ENCODE measurements around the gene AP2M1. TPM values are rescaled to one million over a fixed set of nuclear protein-coding genes. Genes with fewer than 3 reads are reported as not detected.

AP2M1 gene
- total RNA-seq, 1 donor = 427 TPM

DNA sequence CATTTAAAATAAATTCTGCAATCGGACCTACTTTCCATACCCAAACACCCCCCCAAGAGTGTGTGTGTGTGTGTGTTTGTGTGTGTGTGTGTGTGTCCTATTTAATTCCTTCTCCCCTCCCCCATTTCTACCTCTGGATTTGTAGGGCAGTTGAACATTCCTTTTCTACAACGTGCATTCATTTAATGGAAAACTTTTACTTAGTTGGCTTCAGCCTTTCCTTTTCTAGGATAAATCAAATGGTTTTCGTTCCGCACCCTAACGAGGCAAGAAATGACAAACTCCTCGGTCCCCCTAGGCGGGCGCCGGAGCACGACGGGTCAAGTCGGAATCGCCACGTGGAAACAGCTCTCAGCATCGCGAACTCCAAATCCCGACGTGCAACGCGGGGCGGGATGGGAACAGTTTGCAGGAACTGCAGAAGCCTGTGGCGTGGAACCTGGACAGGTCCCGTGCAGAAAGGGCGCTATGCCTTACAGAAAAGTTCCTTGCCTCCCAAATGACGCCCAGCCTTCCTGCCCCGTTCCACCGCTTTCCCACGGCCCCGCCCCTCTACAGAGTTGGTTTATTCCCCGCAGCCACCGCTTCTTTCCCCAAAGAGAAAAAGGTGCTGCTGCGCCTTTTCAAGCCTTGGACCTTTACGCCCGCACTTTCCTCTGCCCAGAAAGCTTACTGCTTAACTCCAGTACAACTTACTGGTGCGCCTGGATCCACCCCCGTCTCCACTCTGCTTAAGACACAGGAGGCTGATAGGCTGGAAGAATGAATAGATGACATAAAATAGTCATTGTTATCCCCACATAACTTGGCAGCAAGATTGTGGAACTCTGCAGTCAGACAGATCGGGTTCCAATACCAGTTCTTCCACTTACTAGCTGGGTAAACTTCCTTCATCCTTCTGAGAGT is 40.6 kb upstream of the AP2M1 start:
- TF ChIP-seq, protein P1, sequence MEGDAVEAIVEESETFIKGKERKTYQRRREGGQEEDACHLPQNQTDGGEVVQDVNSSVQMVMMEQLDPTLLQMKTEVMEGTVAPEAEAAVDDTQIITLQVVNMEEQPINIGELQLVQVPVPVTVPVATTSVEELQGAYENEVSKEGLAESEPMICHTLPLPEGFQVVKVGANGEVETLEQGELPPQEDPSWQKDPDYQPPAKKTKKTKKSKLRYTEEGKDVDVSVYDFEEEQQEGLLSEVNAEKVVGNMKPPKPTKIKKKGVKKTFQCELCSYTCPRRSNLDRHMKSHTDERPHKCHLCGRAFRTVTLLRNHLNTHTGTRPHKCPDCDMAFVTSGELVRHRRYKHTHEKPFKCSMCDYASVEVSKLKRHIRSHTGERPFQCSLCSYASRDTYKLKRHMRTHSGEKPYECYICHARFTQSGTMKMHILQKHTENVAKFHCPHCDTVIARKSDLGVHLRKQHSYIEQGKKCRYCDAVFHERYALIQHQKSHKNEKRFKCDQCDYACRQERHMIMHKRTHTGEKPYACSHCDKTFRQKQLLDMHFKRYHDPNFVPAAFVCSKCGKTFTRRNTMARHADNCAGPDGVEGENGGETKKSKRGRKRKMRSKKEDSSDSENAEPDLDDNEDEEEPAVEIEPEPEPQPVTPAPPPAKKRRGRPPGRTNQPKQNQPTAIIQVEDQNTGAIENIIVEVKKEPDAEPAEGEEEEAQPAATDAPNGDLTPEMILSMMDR (IDR thresholded peaks at IDR 0.05; ENCODE audit: extremely low read depth, low read depth, low read length) = no peak
- Histone ChIP-seq H3K9me3 (ENCODE audit: low read depth, low read length) (no peaks in the 10 kb centered on the region), H3K36me3 (ENCODE audit: insufficient read depth, low read length) (peaks cover 9% of the 10 kb centered on the region), H3K27me3 (ENCODE audit: insufficient read depth, low read length) (no peaks in the 10 kb centered on the region), H3K4me2 (ENCODE audit: insufficient read depth, low read length) (peak overlapping the region; percentile 100), H3K27ac (ENCODE audit: low read depth, low read length) (peak overlapping the region; percentile 83), H3K4me3 (ENCODE audit: insufficient read depth, low read length) (peak overlapping the region; percentile 89), H3K79me2 (ENCODE audit: insufficient read depth, low read length) (peaks cover 40% of the 10 kb centered on the region), H3K4me1 (ENCODE audit: insufficient read depth, low read length) (peaks cover 19% of the 10 kb centered on the region), H2AFZ (ENCODE audit: low read length) (peak overlapping the region; percentile 100), H4K20me1 (ENCODE audit: insufficient read depth, low read length) (peaks cover 16% of the 10 kb centered on the region)
- DNase-seq (ENCODE audit: insufficient read length, low spot score, missing footprints) = peak; percentile 87

DNA sequence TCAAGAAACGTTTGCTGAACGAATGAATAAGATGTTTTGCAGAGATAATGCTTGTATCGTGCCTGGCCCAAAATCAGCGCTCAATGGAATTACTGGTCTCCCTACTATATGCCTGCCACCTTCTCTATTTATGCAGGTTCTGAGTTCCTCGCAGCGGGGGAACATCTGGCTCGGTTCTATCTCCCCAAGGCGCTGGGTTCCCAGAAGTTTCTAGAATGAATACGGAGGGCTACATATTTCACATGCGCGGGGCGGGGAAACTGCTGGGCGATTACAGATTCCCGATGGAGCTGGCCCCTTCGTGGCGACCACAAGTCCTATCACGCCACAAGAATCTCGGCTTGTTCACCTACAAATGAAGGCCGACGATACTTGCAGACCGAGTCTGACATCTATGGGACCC is 39.9 kb upstream of the AP2M1 start:
- Histone ChIP-seq H3K4me3 (ENCODE audit: insufficient read depth, low read length) (peak overlapping the region; percentile 89), H3K9me3 (ENCODE audit: low read depth, low read length) (no peaks in the 10 kb centered on the region), H4K20me1 (ENCODE audit: insufficient read depth, low read length) (peaks cover 16% of the 10 kb centered on the region), H3K4me2 (ENCODE audit: insufficient read depth, low read length) (peak overlapping the region; percentile 100), H3K36me3 (ENCODE audit: insufficient read depth, low read length) (peaks cover 9% of the 10 kb centered on the region), H2AFZ (ENCODE audit: low read length) (peak overlapping the region; percentile 100), H3K27me3 (ENCODE audit: insufficient read depth, low read length) (no peaks in the 10 kb centered on the region), H3K79me2 (ENCODE audit: insufficient read depth, low read length) (peaks cover 40% of the 10 kb centered on the region), H3K4me1 (ENCODE audit: insufficient read depth, low read length) (peaks cover 19% of the 10 kb centered on the region), H3K27ac (ENCODE audit: low read depth, low read length) (peak overlapping the region; percentile 83)
- TF ChIP-seq, protein P1 (IDR thresholded peaks at IDR 0.05; ENCODE audit: extremely low read depth, low read depth, low read length) = no peak
- no peak for DNase-seq (ENCODE audit: insufficient read length, low spot score, missing footprints)

DNA sequence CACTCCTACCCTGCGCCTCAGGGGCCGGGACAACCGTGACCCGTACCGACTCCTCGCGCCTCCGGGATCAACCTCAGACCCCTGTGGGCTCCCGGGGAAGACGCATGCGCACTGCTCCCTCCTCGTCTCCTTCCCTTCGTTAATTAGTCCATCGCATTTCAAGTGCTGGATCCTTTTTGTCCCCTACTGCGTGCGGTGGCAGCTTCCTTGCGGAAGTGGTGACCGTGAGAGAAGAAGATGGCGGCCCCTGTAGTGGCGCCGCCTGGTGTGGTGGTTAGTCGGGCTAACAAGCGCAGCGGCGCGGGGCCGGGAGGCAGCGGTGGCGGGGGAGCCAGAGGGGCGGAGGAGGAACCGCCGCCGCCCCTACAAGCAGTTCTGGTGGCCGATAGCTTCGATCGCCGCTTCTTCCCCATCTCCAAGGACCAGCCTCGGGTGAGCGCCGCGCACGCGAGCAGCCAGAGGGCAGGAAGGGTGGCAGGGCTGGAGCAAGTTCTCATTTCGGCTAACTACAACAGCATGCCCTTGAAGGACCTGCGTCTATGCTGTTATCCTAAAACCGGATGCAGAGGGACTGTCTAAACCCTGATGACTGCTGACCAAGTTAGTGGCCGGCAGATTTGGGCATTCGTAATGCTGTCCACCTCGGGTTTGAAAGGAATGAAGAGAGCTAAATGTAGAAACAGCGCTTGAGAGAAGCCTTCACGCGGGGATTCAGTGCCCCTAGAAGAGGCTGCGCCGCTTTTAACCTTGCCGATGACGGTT is 39.3 kb upstream of the AP2M1 start, which contains the start of gene EIF2B5:
Gene EIF2B5, plus strand, starts transcription at position 210 of the 762 bp plus-strand sequence. Its CDS starts 28 bp downstream, at position 238.
- TF ChIP-seq, protein P1 (IDR thresholded peaks at IDR 0.05; ENCODE audit: extremely low read depth, low read depth, low read length) = peak; percentile 34

More for the DNA sequence above, 39.3 kb upstream of the AP2M1 start, which contains the start of gene EIF2B5:
- Histone ChIP-seq H3K4me1 (ENCODE audit: insufficient read depth, low read length) (peaks cover 19% of the 10 kb centered on the region), H3K27me3 (ENCODE audit: insufficient read depth, low read length) (no peaks in the 10 kb centered on the region), H3K36me3 (ENCODE audit: insufficient read depth, low read length) (peaks cover 14% of the 10 kb centered on the region), H3K9me3 (ENCODE audit: low read depth, low read length) (no peaks in the 10 kb centered on the region), H3K79me2 (ENCODE audit: insufficient read depth, low read length) (peaks cover 45% of the 10 kb centered on the region), H3K27ac (ENCODE audit: low read depth, low read length) (peak within 1 kb of the TSS; percentile 83), H4K20me1 (ENCODE audit: insufficient read depth, low read length) (peaks cover 16% of the 10 kb centered on the region), H2AFZ (ENCODE audit: low read length) (peak within 1 kb of the TSS; percentile 100), H3K4me3 (ENCODE audit: insufficient read depth, low read length) (peak within 1 kb of the TSS; percentile 89), H3K4me2 (ENCODE audit: insufficient read depth, low read length) (peak within 1 kb of the TSS; percentile 100)
- peak; percentile 87 for DNase-seq (ENCODE audit: insufficient read length, low spot score, missing footprints)

Data from osteoblast (primary cell).